ENCODE results near the gene ZNF516. TPM values are rescaled to one million over a fixed set of nuclear protein-coding genes. Genes with fewer than 3 reads are reported as not detected.

The ZNF516 gene
- polyA plus RNA-seq, 4 donors: 37.8 to 51.4 (median 43.6) TPM

DNA sequence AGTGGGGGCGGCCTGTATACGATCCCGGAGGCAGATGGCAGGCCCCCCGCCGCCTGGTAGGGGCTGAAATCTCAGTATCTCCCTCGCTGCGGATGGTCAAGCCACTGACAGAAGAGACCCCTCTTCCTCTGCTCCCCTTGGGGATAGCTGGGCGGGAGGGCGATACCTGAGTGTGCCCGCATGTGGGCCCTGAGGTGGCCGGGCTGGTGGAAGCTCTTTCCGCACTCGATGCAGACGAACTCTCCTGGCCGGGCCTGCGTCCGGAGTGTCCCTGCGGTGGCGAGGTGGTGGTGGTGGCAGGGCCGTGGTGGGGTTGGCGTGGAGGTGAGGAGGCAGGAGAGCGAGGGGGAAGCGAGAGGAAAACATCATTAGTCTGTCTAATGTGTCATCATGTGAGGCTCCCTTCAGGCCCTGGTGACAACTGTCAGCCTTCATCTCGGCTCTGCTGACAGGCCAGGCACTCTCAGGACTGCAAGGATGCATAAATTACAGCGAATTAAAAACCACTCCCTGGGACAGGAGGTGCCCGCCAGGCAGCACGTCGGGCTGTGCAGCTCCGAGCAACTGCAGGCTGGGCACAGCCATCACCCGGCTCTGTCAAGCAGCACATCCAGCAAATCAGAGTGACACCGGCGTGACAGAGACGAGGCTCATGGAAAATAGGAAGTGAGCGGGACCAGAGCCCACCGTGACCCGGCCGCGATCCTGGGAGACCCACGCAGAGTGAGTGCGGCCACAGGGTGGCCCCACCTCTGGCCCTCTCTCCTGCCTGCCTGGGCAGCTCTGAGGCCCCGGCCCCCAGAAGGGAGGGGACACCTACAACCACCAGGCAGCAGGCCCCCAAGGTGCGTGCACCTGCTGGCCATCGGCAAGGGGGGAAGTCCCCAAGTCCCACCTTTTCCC is 123.5 kb downstream of the ZNF516 start:
- DNase-seq (ENCODE audit: low read depth in 4 of 4, low spot score in 3 of 4): no peak

DNA sequence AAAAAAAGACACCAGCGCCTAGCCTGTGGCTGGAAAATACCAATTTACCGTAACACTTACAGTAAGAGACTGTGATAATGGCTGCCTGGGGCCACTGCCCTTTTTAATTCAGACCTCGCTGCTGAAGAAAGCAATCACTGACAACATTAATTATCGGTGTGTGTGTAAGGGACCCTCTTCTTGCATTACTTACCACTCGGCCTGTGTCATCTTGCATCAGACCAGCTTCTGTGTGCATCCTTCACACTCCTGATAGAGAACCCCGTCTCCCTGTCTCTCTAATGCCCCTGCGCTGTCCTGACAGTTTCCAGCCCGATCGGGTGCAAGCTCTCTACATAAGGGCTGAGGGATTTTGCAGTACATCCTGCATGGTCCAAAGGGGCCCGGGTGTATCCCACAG is 124.4 kb downstream of the ZNF516 start:
- DNase-seq (ENCODE audit: low read depth in 4 of 4, low spot score in 3 of 4): no peak

DNA sequence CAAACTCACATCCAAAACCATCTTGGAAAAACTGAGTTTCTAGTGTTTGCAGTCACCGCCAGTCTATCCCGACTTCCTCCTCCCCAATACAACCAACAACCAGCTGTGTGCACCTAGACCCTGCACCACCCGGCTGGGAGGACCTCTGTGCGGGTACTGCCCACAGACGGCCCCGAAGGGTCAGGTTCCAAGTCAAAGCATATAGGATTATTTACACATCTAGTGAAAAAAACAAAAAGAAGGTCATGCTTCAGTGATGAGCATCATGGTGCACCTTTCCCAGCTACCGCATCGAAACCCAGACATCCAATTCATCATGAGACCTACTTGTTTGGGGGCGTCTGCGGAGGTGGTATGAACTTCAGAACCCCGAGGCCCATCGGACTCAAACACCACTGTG is 124.8 kb downstream of the ZNF516 start:
- no peak for DNase-seq (ENCODE audit: low read depth in 4 of 4, low spot score in 3 of 4)

DNA sequence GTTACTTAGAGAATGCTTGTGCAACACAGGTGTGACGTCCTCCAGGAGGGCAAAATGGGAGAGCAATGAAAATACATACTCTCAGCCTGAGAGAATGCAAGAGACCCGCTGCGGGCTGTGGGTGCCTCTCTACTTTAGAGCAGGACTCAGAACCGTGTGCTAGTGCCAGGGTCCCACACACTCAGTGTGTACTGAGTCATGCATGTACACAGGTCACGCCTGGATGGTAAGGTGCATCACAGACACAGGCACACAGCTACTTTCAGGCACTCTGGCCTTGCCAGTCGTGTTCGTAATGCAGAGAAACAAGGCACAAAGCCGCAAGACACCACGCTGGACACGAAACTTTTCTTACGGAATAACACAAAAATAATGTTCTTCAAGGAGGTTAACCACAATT is 125.3 kb downstream of the ZNF516 start:
- DNase-seq (ENCODE audit: low read depth in 4 of 4, low spot score in 3 of 4): no peak

DNA sequence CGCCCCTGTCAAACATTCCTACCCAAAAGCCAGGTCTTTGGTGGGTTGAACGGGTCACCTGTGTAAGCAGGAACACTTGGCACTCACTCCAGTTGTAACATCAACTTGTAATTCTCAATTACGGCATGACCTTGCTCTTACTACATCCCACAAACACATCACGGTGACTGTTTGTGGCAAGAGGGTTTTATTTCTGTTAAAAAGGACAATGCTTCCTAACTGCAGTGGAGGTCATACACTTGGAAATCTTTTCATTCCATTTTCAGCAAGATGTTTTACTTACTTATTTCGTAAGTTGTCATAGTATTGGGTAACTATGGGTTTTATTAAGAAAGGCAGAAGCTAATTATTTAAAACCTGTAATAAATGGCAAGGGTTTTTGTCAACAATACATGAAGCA is 126.1 kb downstream of the ZNF516 start:
- DNase-seq (ENCODE audit: low read depth in 4 of 4, low spot score in 3 of 4): no peak

DNA sequence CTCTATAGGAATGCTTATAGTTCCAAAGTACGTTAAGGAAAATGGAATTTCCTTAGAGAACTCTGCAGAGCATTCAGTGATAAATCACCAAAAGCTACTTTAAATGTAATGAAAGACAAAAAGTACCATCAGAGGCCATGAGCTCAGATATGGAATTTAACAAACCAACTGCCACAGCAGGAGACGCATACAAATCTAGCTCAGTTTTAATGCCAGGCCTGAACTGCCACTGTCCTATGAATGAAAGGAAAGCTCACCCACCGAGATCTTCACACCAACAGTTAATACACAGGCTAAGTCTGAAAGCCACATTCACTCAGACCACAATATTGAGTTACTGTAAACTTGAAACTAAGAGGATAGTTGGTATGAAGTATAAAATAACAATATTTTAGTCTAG is 126.8 kb downstream of the ZNF516 start:
- no peak for DNase-seq (ENCODE audit: low read depth in 4 of 4, low spot score in 3 of 4)

DNA sequence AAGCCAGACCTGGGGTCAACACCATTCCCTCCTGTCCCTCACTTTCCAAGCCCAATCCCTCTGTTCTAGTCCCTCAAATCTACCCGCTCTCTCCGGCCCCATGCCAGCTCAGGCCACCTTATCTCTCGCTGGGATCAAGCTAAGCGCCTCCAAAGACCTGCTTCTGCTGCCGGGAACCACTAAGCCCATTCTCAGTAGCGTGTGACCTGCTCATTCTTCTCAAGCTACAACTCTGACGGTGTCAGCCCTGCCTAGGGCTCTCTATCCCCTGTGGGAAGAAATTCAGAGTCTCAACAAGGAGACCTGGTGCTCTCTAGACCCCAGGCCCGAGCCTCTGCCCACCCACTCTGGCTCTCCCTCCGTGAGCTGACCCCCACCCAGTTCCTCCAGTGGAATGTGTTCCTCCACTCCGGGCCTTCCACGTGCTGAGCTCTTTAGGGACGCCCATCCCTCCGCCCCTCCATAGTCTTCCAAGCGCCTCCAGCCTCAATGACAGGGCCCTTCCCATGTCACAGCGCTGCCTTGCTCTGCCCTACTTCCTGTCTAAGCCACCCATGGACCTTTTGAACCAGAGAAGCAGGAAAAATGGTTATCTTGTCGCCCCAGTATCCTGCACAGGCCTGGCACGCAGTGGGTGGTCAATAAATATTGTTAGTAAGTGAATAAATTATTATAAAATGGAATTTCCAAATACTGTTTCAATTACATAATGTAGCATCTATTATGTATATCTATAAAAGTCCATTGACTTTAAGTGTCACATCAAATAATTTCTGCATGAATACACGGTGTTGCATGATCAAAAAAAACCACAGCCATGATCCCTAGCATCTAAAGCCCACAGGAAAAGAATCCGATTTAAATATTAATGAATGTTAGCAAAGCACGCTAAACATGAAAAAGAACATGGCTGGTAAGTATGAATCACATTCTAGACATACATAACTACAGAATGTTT is 127.6 kb downstream of the ZNF516 start:
- no peak for DNase-seq (ENCODE audit: low read depth in 4 of 4, low spot score in 3 of 4)

DNA sequence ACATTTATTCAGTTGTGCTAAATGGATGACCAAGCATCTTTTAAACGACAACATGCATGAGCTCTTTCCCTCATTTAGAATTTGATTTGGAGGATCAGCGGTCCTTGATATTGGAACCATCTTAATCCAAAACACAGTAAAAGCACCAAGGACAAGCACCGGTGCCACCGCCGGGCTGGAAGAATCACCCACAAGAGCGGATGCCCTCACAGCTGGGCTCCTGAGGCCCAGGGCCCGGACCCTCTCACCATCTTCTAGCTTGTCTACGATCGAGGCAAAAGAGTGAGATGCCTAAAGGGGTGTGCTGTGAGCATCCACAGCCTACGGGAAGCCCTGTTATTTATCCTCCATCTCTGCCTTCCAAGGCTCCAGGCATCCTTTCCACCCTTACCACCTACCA is 129.5 kb downstream of the ZNF516 start:
- no peak for DNase-seq (ENCODE audit: low read depth in 4 of 4, low spot score in 3 of 4)

DNA sequence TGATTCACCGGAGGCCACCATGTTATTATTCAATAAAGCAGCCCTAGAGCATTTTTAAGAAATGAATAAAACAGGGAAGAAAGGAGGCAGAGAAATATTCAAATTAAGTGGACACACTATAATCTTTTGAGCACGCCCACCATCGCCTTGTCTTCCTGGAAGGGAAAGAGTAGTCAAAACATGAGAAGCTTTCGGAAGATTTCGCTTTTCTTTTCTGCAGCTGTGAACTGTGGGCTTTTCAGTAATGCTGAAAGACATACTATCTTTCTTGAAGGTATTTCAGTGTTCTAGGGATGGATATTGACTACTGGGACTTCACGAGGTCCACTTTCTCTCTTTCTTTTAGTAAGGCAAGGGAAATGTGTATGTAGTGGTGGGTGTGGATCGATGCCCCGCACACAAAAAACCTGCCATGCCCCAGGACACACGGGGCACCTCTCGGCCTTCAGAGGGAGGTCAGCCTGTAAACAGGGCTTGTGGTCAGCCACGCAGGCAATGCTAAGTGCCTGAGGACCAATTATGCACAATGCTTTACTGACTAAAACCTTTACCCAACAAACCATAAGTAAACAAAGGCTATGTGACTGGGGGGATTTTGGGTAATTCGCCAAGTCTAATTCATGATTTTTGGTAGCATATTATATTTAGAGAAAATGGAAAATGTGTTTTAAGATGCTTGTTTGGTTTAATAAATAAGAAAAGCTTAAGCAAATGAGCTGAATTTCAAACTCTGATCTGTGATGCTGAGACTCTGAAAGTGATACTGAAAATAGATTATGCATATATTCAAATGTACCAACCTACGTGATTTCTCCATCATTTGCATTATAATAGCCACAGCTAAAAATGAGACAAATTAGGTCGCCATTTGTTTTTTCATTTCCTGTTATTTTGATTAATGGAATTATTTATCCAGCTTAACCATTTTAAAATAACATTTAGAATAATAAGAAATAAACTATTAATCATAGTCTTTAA is 130.5 kb downstream of the ZNF516 start:
- DNase-seq (ENCODE audit: low read depth in 4 of 4, low spot score in 3 of 4): no peak

DNA sequence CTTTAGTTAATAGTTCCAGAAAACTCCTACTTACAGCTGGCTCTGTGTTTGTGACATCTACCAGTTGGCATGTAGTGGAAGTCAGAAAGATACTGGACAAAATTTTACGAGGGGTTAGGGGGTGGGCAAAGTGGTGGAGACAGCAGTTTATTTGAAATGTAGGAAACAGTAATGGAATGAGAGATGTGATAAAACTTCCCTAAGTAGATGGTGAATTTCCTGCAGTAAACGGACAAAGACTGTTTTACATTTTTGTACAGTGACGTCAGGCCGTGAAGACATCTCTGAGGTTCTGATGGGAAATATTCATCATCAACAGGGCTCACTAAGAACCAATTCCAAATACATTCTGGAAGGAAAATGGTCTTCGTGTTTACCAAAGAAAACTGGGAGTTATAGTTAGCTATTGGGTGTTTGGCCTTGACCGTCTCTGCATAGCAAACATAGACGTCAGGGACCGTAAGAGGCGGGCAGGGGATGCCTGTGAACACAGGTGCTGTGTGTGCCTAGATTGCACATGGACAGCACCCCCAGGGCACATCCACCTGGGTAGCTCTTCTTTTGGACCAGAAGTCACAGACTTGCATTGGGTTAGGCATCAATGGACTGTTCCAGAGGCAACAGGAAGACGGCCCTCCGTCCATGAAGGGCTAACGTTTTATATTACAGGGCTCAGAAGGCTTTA is 131.5 kb downstream of the ZNF516 start:
- DNase-seq (ENCODE audit: low read depth in 4 of 4, low spot score in 3 of 4): no peak

DNA sequence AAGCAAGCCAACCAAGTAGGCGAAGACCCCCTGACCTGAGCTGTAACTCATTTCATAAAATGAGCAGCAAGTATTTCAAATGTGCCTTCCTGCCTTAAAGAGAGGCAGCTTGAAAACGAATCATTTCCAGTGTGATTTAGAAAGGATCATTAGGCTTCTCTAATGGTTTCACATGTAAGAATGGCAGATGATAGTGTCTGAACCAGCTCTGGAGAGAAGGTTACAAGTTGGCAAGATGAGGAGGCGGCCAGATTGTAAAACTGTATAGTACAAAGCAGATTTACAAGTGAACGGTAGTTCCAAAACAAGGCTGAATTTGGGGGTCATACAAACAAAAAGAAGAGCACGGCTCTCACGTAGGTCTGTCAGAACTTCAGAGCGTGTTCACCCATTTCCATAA is 132.4 kb downstream of the ZNF516 start:
- no peak for DNase-seq (ENCODE audit: low read depth in 4 of 4, low spot score in 3 of 4)

DNA sequence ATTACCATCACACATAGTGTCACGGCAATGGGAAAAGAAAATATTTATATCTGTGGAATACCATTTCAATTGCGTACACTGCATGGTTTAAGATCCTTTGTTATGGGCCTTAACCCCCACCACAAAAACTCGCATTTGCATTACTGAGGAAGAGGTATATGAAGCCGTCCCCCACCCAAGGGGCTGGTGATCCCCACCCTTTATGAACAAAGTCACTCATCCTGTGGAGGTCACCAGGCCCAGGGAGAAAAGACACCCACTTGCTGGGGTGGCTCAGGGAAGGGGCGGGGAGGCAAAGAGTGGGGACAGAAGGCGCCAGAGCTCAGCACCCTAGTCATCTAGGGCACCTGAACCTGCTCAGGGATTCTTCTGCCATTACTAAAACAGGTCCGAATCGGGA is 133.8 kb downstream of the ZNF516 start:
- no peak for DNase-seq (ENCODE audit: low read depth in 4 of 4, low spot score in 3 of 4)

DNA sequence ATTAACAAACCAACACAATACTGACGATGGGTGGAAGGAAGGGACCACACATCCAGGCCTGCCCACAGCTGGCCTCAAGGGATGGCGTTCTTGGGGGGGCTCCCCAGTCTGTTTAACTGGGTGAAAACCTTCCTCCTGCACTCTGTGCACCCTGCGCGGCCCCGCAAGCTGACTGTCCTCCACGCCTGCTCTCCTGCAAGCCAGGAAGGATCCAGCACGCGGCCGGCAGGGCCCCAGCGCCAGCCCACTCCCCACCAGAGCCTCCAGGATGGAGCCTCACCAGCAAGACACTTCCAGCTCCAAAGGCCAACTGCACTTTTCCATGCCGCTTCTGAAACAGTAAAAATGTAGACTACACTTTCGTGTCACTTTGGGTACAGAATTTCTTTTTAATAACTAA is 135.1 kb downstream of the ZNF516 start:
- DNase-seq (ENCODE audit: low read depth in 4 of 4, low spot score in 3 of 4): no peak

DNA sequence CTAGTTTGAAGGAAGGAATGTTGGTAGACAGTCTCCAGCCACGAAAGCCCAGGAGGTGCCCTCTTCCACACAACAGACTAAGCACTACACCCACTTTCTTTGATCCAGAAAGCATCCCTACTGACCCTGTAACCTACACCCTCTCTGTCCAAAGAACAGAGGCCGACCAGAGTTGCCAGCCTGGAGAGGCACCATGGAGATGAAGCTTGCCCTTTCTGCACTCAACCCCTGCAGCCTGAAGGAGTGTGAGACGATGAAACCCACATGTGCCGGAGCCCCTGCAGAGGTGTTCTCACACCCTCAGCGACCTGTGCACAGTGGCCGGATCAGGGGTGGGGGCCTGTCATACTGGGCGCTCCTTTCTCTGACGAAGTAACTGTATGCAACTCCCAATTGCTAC is 136.3 kb downstream of the ZNF516 start:
- DNase-seq (ENCODE audit: low read depth in 4 of 4, low spot score in 3 of 4): no peak

DNA sequence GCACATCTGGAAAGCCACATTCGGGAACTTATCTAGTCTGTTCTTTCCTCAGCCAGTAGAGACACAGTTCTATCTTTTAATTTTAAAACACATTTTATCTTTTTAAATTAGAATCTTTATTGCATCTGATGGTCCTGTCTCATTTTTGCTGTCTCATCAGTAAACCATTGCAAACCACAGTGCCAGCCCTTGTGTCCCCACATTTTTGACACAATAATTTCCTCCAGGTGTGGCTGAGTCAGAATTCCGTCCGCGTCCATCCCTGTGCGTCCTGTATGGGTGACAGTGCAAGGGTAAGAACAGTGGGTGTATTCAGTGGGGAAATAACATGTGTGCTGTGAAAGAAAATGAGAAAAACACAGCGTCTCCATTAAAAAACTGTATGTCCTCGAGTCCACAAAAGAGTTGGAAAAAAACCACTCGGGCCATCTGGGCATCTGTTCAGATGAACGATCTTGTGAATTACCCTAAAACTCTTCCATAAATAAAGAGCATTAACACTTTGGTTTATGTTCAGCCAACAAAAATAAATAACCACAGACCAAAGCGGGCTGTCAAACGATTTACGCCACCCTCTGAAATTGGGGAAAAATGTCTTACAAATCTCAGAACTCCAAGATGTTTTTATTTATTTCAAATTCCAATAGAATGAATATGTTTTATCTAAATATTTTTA is 137.3 kb downstream of the ZNF516 start:
- DNase-seq (ENCODE audit: low read depth in 4 of 4, low spot score in 3 of 4): no peak

DNA sequence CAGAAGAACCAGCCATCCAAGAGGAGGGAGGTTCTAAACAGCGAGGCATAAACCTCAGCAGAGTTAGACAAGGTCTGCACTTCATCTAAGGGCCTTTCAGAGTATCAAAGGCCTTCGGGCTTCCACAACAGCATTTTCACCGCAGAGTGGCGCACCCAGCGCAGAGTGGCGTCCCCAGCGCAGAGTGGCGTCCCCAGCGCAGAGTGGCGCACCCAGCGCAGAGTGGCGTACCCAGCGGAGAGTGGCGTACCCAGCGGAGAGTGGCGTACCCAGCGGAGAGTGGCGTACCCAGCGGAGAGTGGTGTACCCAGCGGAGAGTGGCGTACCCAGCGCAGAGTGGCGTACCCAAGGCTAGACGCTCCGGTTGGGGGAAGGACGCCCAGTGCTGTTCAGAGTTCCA is 137.9 kb downstream of the ZNF516 start:
- no peak for DNase-seq (ENCODE audit: low read depth in 4 of 4, low spot score in 3 of 4)

DNA sequence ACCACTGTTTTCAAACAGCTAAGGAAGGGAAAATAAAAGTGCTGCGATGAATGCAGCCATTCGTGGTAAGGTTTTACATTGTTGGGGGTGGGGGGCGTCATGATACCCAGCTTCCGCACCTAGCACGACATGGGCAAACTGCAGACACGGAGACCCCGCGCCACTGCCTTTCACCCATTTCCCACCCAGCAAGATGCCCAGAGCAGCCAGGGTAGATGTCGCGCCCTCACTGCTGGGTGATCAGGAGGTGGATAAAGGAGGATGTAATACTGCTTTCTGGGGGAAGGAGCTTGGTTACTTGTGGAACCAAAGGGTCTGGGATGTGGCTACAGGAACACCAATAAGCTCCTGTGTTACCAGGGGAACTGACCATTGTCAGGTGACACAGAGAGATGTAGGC is 138.4 kb downstream of the ZNF516 start:
- DNase-seq (ENCODE audit: low read depth in 4 of 4, low spot score in 3 of 4): no peak

DNA sequence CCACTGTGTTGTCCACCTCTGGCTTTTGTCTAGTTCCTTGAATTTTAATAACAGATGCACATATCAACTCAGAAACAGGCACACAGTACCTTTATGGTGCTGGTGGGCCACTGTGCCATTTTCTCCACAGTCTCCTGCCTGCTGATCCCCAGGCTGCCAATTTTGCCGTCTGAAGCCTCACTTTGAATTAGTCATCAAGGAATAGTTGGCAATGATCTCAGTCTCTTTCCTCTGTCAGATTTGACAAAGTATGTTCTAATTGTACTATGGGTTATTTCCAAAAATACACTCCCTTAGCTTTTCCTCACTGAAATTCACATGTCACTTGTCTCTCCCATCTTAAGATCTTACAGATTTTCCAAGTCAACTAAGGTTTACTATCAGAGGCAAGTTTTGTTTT is 140.7 kb downstream of the ZNF516 start:
- no peak for DNase-seq (ENCODE audit: low read depth in 4 of 4, low spot score in 3 of 4)

DNA sequence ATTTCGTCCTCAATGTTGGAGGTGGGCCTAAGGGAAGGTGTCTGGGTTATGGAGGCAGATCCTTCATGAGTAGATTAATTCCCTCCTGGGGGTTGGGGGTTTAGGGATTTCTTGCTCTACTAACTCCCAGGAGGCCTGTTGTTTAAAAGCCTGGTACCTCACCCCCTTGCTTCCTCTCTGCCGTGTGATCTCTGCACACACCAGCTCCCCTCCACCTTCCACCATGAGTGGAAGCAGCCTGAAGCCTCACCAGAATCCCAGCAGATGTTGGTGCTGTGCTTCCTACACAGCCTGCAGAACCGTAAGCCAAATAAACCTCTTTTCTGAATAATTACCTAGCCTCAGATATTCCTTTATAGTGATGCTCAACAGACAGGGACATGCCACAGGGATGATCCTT is 141.5 kb downstream of the ZNF516 start:
- DNase-seq (ENCODE audit: low read depth in 4 of 4, low spot score in 3 of 4): no peak
